ENCODE data around the gene TMEM178B.
A peak's percentile ranks its signal among the peaks of the same experiment; 100 is the strongest.

The TMEM178B gene

GRCh38 chr7:141042222-141043193 is 31.4 kb upstream of the TMEM178B start:
- no peak for TF ChIP-seq CTCF (IDR thresholded peaks at IDR 0.05; ENCODE audit: low read length, missing control alignments)
- no peak overlapping the region for H3K4me3 ChIP-seq (replicated peaks; ENCODE audit: low read depth, low read length)
- DNase-seq (ENCODE audit: low read depth), result no peak

GRCh38 chr7:141043616-141044015 is 30.2 kb upstream of the TMEM178B start:
- no peak overlapping the region for H3K4me3 ChIP-seq (replicated peaks; ENCODE audit: low read depth, low read length)
- no peak for DNase-seq (ENCODE audit: low read depth)
- no peak for TF ChIP-seq CTCF (IDR thresholded peaks at IDR 0.05; ENCODE audit: low read length, missing control alignments)

- no peak for DNase-seq (ENCODE audit: low read depth)
- H3K4me3 ChIP-seq (replicated peaks; ENCODE audit: low read depth, low read length), result no peak overlapping the region
- no peak for TF ChIP-seq CTCF (IDR thresholded peaks at IDR 0.05; ENCODE audit: low read length, missing control alignments)
Measured at GRCh38 chr7:141045126-141045841, 28.6 kb upstream of the TMEM178B start.

- TF ChIP-seq CTCF (IDR thresholded peaks at IDR 0.05; ENCODE audit: low read length, missing control alignments), result no peak
- no peak overlapping the region for H3K4me3 ChIP-seq (replicated peaks; ENCODE audit: low read depth, low read length)
- DNase-seq (ENCODE audit: low read depth), result peak; percentile 7
Measured at GRCh38 chr7:141045842-141046620, 27.8 kb upstream of the TMEM178B start.

- no peak overlapping the region for H3K4me3 ChIP-seq (replicated peaks; ENCODE audit: low read depth, low read length)
- no peak for TF ChIP-seq CTCF (IDR thresholded peaks at IDR 0.05; ENCODE audit: low read length, missing control alignments)
- DNase-seq (ENCODE audit: low read depth), result no peak
Measured at GRCh38 chr7:141053626-141054025, 20.2 kb upstream of the TMEM178B start.

- no peak for DNase-seq (ENCODE audit: low read depth)
- no peak overlapping the region for H3K4me3 ChIP-seq (replicated peaks; ENCODE audit: low read depth, low read length)
- no peak for TF ChIP-seq CTCF (IDR thresholded peaks at IDR 0.05; ENCODE audit: low read length, missing control alignments)
Measured at GRCh38 chr7:141055146-141055545, 18.7 kb upstream of the TMEM178B start.
